Thyroid gland (tissue), 4 donors: ENCODE measurements around the gene SERPINB1. TPM values are rescaled to one million over a fixed set of nuclear protein-coding genes. Genes with fewer than 3 reads are reported as not detected.

ENCODE experiments used
- DNase-seq, 2 donors: peaks; one replicate each; pipeline ENCODE4 v3.0.0-alpha.2; 2019
- H3K27ac ChIP-seq, 3 donors: fragments of 200-600 bp; sonication (generic); 1 replicate in 2 of 3; 2 replicates in 1 of 3; pipeline ENCODE4 v1.5.1; 2016 to 2019; ENCODE audit warnings: mild to moderate bottlenecking in 1 of 3, moderate library complexity in 1 of 3
- H3K27me3 ChIP-seq: fragments of 200-600 bp; sonication (generic); one replicate; pipeline ENCODE4 v1.5.1; 2019
- H3K36me3 ChIP-seq, 2 donors: fragments of 200-600 bp; sonication (generic); one replicate each; pipeline ENCODE4 v1.5.1; 2016 to 2019
- H3K4me1 ChIP-seq, 2 donors: fragments of 200-600 bp; sonication (generic); one replicate each; pipeline ENCODE4 v1.5.1; 2017 to 2019
- H3K4me3 ChIP-seq, 3 donors: fragments of 200-600 bp; sonication (generic); replicated peaks in 1 of 3; 1 replicate in 2 of 3; 2 replicates in 1 of 3; pipeline ENCODE4 v1.5.1; 2016; ENCODE audit warnings: mild to moderate bottlenecking in 1 of 3
- H3K9me3 ChIP-seq: fragments of 200-600 bp; sonication (generic); one replicate; pipeline ENCODE4 v1.5.1; 2017
- CTCF ChIP-seq, 6 experiments: fragments of 200-600 bp in 3 of 6; fragments of 450-650 bp in 3 of 6; sonication (generic) in 3 of 6; IDR thresholded peaks; one replicate each; pipeline ENCODE4 v1.5.1; 2016 to 2019; ENCODE audit warnings: antibody characterized with exemption in 6 of 6, mild to moderate bottlenecking in 2 of 6, inconsistent platforms in 1 of 6, moderate library complexity in 1 of 6
- POLR2A ChIP-seq, 2 donors: fragments of 450-650 bp; IDR thresholded peaks; one replicate each; pipeline ENCODE4 v1.6.1; 2017; ENCODE audit warnings: antibody characterized with exemption in 2 of 2, mild to moderate bottlenecking in 2 of 2, moderate library complexity in 1 of 2
- WGBS, 2 donors: methylation state at CpG; one replicate each; pipeline ENCODE4 v1.1.5; 2017; 5-methylcytosine and 5-hydroxymethylcytosine counted together
- intact Hi-C: fragments of 100-400 bp; cut with DNase I; formaldehyde crosslinking; loops from one replicate; pipeline ENCODE4 v1.15.1; 2023
- total RNA-seq, 4 donors: library from RNA; depleted of rRNA; stranded (reverse); fragments of >200 nt; gene quantifications; one replicate each; pipeline ENCODE4 v1.2.3, GENCODE V29; 2016

Gene SERPINB1
- total RNA-seq, 4 donors from 2014 or later: 36.2 to 52.8 (median 43.4) TPM

GRCh38 chr6:2798586-2799134, 43.0 kb downstream of the SERPINB1 start:
- intact Hi-C loops: no loop called here
- H3K27ac ChIP-seq: no peak overlapping the region
- 88 to 89% methylated on average over 11 of the region's 11 CpGs for WGBS, 2 donors
- H3K36me3 ChIP-seq: no peaks in the 10 kb centered on the region
- no peak overlapping the region for H3K4me3 ChIP-seq
- no peak for DNase-seq
- peaks cover under 1 to 9% of the 10 kb centered on the region in 2 donors for H3K4me1 ChIP-seq
- TF ChIP-seq CTCF (IDR thresholded peaks at IDR 0.05) (no peak), POLR2A (IDR thresholded peaks at IDR 0.05) (no peak)
- no peaks in the 10 kb centered on the region for H3K9me3 ChIP-seq
- H3K27me3 ChIP-seq: no peaks in the 10 kb centered on the region

GRCh38 chr6:2797564-2798031, 44.1 kb downstream of the SERPINB1 start:
- intact Hi-C loops: no loop called here
- WGBS, 2 donors: 22 to 31% methylated on average over 3 of the region's 3 CpGs
- H3K27ac ChIP-seq: peak overlapping the region in 2 of 3 donors; percentile 3 to 45
- no peaks in the 10 kb centered on the region for H3K9me3 ChIP-seq
- no peak overlapping the region for H3K4me3 ChIP-seq
- no peak for TF ChIP-seq CTCF (IDR thresholded peaks at IDR 0.05)
- TF ChIP-seq POLR2A (IDR thresholded peaks at IDR 0.05): no peak
- H3K36me3 ChIP-seq: no peaks in the 10 kb centered on the region
- H3K4me1 ChIP-seq: peaks cover 5 to 16% of the 10 kb centered on the region in 2 donors
- no peaks in the 10 kb centered on the region for H3K27me3 ChIP-seq
- peak; percentile 42 to 58 for DNase-seq

GRCh38 chr6:2796861-2797260, 44.8 kb downstream of the SERPINB1 start:
- WGBS, 2 donors: 70 to 71% methylated on average over 5 to 6 of the region's 6 CpGs
- peak overlapping the region in 1 of 3 donors; percentile 45 for H3K27ac ChIP-seq
- intact Hi-C loops: no loop called here

GRCh38 chr6:2795956-2796355, 45.7 kb downstream of the SERPINB1 start:
- Histone ChIP-seq H3K9me3 (no peaks in the 10 kb centered on the region), H3K4me1 (peaks cover 8 to 17% of the 10 kb centered on the region in 2 donors), H3K27ac (no peak overlapping the region), H3K4me3 (no peak overlapping the region), H3K36me3 (no peaks in the 10 kb centered on the region), H3K27me3 (no peaks in the 10 kb centered on the region)
- intact Hi-C loops: no loop called here
- WGBS, 2 donors: 88 to 90% methylated on average over 16 of the region's 16 CpGs
- no peak for DNase-seq
- TF ChIP-seq POLR2A (IDR thresholded peaks at IDR 0.05): no peak
- TF ChIP-seq CTCF (IDR thresholded peaks at IDR 0.05): no peak

More at GRCh38 chr6:2796861-2797260, 44.8 kb downstream of the SERPINB1 start:
- no peak for DNase-seq
- Histone ChIP-seq H3K27me3 (no peaks in the 10 kb centered on the region), H3K9me3 (no peaks in the 10 kb centered on the region), H3K36me3 (no peaks in the 10 kb centered on the region), H3K4me1 (peaks cover 5 to 16% of the 10 kb centered on the region in 2 donors), H3K4me3 (no peak overlapping the region)
- TF ChIP-seq CTCF (IDR thresholded peaks at IDR 0.05) (no peak), POLR2A (IDR thresholded peaks at IDR 0.05) (no peak)

- TF ChIP-seq CTCF (IDR thresholded peaks at IDR 0.05): no peak
- TF ChIP-seq POLR2A (IDR thresholded peaks at IDR 0.05): no peak
- DNase-seq: no peak
- Histone ChIP-seq H3K4me3 (no peak overlapping the region), H3K27me3 (no peaks in the 10 kb centered on the region), H3K4me1 (peaks cover 8 to 22% of the 10 kb centered on the region in 2 donors), H3K9me3 (no peaks in the 10 kb centered on the region), H3K36me3 (no peaks in the 10 kb centered on the region), H3K27ac (no peak overlapping the region)
- intact Hi-C loops: no loop called here
- 82 to 96% methylated on average over 2 of the region's 2 CpGs for WGBS, 2 donors
Observed at GRCh38 chr6:2795162-2795561, 46.5 kb downstream of the SERPINB1 start.
